Colon (tissue), 2 donors: ENCODE measurements around the gene PDE3B.
"Not testable (repeated sequence)": the region's sequence is repeated elsewhere in the genome, so short reads cannot be mapped to it uniquely, and the experiment has no call there.

ENCODE experiments used
- FAIRE-seq: peaks from 2 replicates; lab custom pipeline; 2012; peaks lifted over from hg19 to GRCh38; lab: Jason Lieb, UNC
- donor health status: control.
- donor health status: control.

Gene PDE3B

GRCh38 chr11:14643697-14644225, at the start of gene PDE3B:
TSS of gene PDE3B (plus strand) at chr11:14643804. CDS start at chr11:14644076, 272 bp downstream.
- no peak for FAIRE-seq

- FAIRE-seq = not testable (repeated sequence)
These were observed 48.3 kb upstream of the PDE3B start for GRCh38 chr11:14595261-14595660.

GRCh38 chr11:14607713-14608112, 35.9 kb upstream of the PDE3B start:
- no peak for FAIRE-seq

- no peak for FAIRE-seq
These were observed 33.7 kb upstream of the PDE3B start for GRCh38 chr11:14609902-14610301.

- FAIRE-seq = no peak
These were observed 31.7 kb upstream of the PDE3B start for GRCh38 chr11:14611939-14612338.

GRCh38 chr11:14612694-14613093, 30.9 kb upstream of the PDE3B start:
- no peak for FAIRE-seq

- FAIRE-seq = peak; percentile 14
These were observed 29.4 kb upstream of the PDE3B start for GRCh38 chr11:14614091-14614622.

- FAIRE-seq = no peak
These were observed 26.2 kb upstream of the PDE3B start for GRCh38 chr11:14617241-14618027.

- FAIRE-seq = no peak
These were observed 25.5 kb upstream of the PDE3B start for GRCh38 chr11:14618060-14618459.

- FAIRE-seq = no peak
These were observed 23.7 kb upstream of the PDE3B start for GRCh38 chr11:14619603-14620531.

- FAIRE-seq = no peak
These were observed 21.2 kb upstream of the PDE3B start for GRCh38 chr11:14622223-14622954.

GRCh38 chr11:14623036-14623435, 20.6 kb upstream of the PDE3B start:
- no peak for FAIRE-seq

- FAIRE-seq = no peak
These were observed 17.9 kb upstream of the PDE3B start for GRCh38 chr11:14625586-14626205.

- no peak for FAIRE-seq
These were observed 17.0 kb upstream of the PDE3B start for GRCh38 chr11:14626650-14627049.

GRCh38 chr11:14633506-14634224, 9.9 kb upstream of the PDE3B start:
- not testable (repeated sequence) for FAIRE-seq

GRCh38 chr11:14634813-14635212, 8.8 kb upstream of the PDE3B start:
- FAIRE-seq = peak; percentile 24

GRCh38 chr11:14635546-14635945, 8.1 kb upstream of the PDE3B start:
- FAIRE-seq = peak; percentile 62

GRCh38 chr11:14636119-14636518, 7.5 kb upstream of the PDE3B start:
- no peak for FAIRE-seq

- FAIRE-seq = no peak
These were observed 5.7 kb upstream of the PDE3B start for GRCh38 chr11:14637868-14638409.

GRCh38 chr11:14638561-14638960, 5.0 kb upstream of the PDE3B start:
- no peak for FAIRE-seq
